ENCODE results near the gene SCRN1.

The SCRN1 gene

GRCh38 chr7:29926741-29927140 is 62.9 kb downstream of the SCRN1 start:
- no peak for DNase-seq (ENCODE audit: low read depth, low spot score)

GRCh38 chr7:29926216-29926615 is 63.4 kb downstream of the SCRN1 start:
- no peak for DNase-seq (ENCODE audit: low read depth, low spot score)

GRCh38 chr7:29924684-29925083 is 64.9 kb downstream of the SCRN1 start:
- no peak for DNase-seq (ENCODE audit: low read depth, low spot score)

- no peak for DNase-seq (ENCODE audit: low read depth, low spot score)
These were observed 65.6 kb downstream of the SCRN1 start for GRCh38 chr7:29924006-29924405.

GRCh38 chr7:29922921-29923700 is 66.5 kb downstream of the SCRN1 start:
- no peak for DNase-seq (ENCODE audit: low read depth, low spot score)

- DNase-seq (ENCODE audit: low read depth, low spot score) = peak; percentile 40
These were observed 68.1 kb downstream of the SCRN1 start for GRCh38 chr7:29921404-29922010.

- no peak for DNase-seq (ENCODE audit: low read depth, low spot score)
These were observed 69.1 kb downstream of the SCRN1 start for GRCh38 chr7:29920491-29920890.

- no peak for DNase-seq (ENCODE audit: low read depth, low spot score)
These were observed 69.8 kb downstream of the SCRN1 start for GRCh38 chr7:29919790-29920189.

GRCh38 chr7:29918850-29919249 is 70.8 kb downstream of the SCRN1 start:
- no peak for DNase-seq (ENCODE audit: low read depth, low spot score)

GRCh38 chr7:29917641-29918040 is 72.0 kb downstream of the SCRN1 start:
- no peak for DNase-seq (ENCODE audit: low read depth, low spot score)

GRCh38 chr7:29915481-29916215 is 74.0 kb downstream of the SCRN1 start:
- no peak for DNase-seq (ENCODE audit: low read depth, low spot score)

- DNase-seq (ENCODE audit: low read depth, low spot score) = no peak
These were observed 75.4 kb downstream of the SCRN1 start for GRCh38 chr7:29914180-29914579.

- no peak for DNase-seq (ENCODE audit: low read depth, low spot score)
These were observed 83.2 kb downstream of the SCRN1 start for GRCh38 chr7:29906200-29907022.

- DNase-seq (ENCODE audit: low read depth, low spot score) = no peak
These were observed 88.9 kb downstream of the SCRN1 start for GRCh38 chr7:29900745-29901144.

- no peak for DNase-seq (ENCODE audit: low read depth, low spot score)
These were observed 91.3 kb downstream of the SCRN1 start for GRCh38 chr7:29898301-29898700.

GRCh38 chr7:29896685-29897411 is 92.8 kb downstream of the SCRN1 start:
- no peak for DNase-seq (ENCODE audit: low read depth, low spot score)

- no peak for DNase-seq (ENCODE audit: low read depth, low spot score)
These were observed 94.0 kb downstream of the SCRN1 start for GRCh38 chr7:29895559-29895958.

GRCh38 chr7:29894256-29894655 is 95.3 kb downstream of the SCRN1 start:
- DNase-seq (ENCODE audit: low read depth, low spot score) = no peak

GRCh38 chr7:29893351-29893965 is 96.1 kb downstream of the SCRN1 start:
- no peak for DNase-seq (ENCODE audit: low read depth, low spot score)

- no peak for DNase-seq (ENCODE audit: low read depth, low spot score)
These were observed 97.4 kb downstream of the SCRN1 start for GRCh38 chr7:29892231-29892630.

- DNase-seq (ENCODE audit: low read depth, low spot score) = no peak
These were observed 97.8 kb downstream of the SCRN1 start for GRCh38 chr7:29891766-29892165.

All from iPS DF 19.7 (cell line).